HUES48 (cell line): Measurements from ENCODE around the gene DOCK2.
A peak's percentile ranks its signal among the peaks of the same experiment; 100 is the strongest.

ENCODE experiments used
- H3K27ac ChIP-seq: one replicate; pipeline ENCODE4 v1.7.0; 2013; ENCODE audit warnings: low read depth, low read length, inconsistent platforms
- H3K27me3 ChIP-seq: 2 replicates; pipeline ENCODE4 v1.6.1; 2013; ENCODE audit warnings: mild to moderate bottlenecking, low read length; ENCODE audit not compliant: control insufficient read depth, insufficient read depth
- H3K36me3 ChIP-seq: 2 replicates; pipeline ENCODE4 v1.6.1; 2013; ENCODE audit warnings: low read length; ENCODE audit not compliant: control insufficient read depth, insufficient read depth
- H3K4me1 ChIP-seq: 2 replicates; pipeline ENCODE4 v1.6.1; 2013; ENCODE audit warnings: mild to moderate bottlenecking, low read length; ENCODE audit not compliant: control insufficient read depth, insufficient read depth
- H3K4me3 ChIP-seq: 2 replicates; pipeline ENCODE4 v1.5.1; 2013; ENCODE audit warnings: mild to moderate bottlenecking, low read depth, low read length
- H3K9ac ChIP-seq: 2 replicates; pipeline ENCODE4 v1.6.1; 2013; ENCODE audit warnings: mild to moderate bottlenecking, low read depth, low read length, moderate library complexity
- H3K9me3 ChIP-seq: 2 replicates; pipeline ENCODE4 v1.6.1; 2013; ENCODE audit warnings: low read length; ENCODE audit not compliant: control insufficient read depth, insufficient read depth

DOCK2 gene

DNA sequence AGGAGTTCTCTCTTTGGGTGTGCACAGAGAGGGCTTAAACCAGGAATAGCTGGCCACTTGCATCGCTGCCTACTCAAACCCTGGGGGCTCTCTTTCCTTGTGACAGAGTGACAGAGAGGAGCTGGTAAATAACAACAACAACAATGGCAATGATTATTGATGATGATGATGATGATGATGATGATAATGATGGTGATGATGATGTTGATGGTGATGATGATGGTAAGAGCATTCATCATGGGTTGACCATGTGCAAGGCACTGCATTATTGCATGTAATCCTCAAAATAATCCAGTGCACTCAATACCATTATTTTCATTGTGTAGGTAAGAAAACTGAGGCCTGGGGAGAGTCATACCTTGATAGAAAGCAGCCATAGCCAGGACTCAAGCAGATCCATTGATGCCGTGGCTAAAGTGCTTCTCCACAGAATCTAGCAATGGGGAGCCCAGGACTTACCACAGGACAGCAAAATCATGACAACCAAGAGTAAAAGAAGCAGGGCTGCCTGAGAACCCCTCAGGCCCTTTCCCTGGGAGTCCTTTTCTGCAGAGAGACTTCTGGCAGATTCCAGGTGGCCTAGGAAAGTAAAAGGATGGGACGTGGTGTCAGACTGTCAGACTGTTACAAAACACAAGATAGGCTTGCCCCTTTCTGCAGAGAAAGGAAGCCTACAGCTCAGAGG, 473.5 kb downstream of the DOCK2 start:
- peaks cover 28% of the 10 kb centered on the region for H3K4me1 ChIP-seq
- H3K27ac ChIP-seq = no peak overlapping the region
- peaks cover 72% of the 10 kb centered on the region for H3K27me3 ChIP-seq
- no peak overlapping the region for H3K4me3 ChIP-seq
- H3K9ac ChIP-seq = no peak overlapping the region
- H3K9me3 ChIP-seq = no peaks in the 10 kb centered on the region
- H3K36me3 ChIP-seq = no peaks in the 10 kb centered on the region

DNA sequence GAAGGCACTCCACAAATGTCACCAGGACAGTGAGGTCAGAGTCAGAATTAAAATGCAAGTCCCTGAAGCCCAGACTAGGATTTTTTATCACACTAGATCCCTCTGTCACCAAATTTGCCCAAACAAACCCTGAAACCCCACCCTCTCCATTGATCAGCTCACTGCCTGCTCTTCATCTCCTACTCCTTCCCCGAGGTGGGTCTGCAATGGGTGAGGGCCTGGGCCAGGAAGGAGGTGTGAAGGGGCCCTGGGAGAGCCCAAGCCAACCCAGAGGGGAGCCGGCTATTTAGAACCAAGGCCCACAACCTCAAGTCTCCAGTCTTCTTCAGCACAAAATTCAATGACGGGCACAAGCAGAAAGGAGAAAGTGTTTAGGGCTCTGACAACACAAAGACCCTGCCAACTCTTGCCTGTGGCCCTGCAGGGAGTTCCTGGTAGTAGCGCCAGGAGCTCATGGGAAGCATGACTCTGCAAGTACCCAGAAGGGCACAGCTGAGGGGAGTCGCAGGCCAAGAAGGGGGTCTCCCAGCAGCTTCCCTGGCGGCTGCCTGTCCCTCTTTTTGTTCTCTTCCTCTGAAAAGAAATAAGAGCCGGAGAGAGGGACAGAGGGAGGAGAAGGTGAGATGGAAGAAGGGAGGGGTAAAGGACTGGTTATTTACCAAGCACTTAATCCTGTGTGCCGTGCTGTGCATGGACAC, 474.2 kb downstream of the DOCK2 start:
- H3K4me3 ChIP-seq = no peak overlapping the region
- H3K4me1 ChIP-seq = peaks cover 28% of the 10 kb centered on the region
- H3K27ac ChIP-seq = no peak overlapping the region
- no peaks in the 10 kb centered on the region for H3K9me3 ChIP-seq
- H3K9ac ChIP-seq = no peak overlapping the region
- peaks cover 72% of the 10 kb centered on the region for H3K27me3 ChIP-seq
- no peaks in the 10 kb centered on the region for H3K36me3 ChIP-seq

DNA sequence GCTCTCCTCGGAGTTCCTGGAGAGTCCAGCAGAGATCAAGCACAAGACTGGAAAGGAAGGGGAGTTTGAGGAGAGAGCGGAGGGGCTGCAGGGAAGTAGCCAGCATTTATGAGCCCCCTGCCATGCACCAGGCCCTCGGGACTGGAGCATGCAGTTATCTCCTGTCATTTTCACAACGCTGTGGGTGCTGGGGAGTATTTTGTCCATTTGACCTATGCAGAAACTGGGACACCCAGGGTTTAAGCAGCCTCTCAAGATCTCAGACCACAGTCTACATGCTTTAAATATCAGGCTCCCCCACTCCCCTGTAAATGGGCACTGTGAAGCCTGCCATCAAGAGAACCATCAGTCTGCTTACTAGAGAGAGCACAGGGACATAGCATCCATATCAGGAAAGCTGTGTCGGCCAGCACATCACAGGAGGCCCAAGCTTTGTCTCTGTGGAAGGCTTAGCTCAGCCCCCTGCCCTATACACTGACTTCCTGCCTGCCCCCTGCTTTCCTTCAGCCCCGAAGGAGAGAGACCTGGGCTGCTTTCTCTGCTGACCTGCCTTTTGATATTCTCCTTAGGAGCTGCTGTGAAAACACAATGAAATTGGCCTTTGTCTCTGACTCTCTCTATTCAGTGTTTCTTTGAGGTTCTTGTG, 475.9 kb downstream of the DOCK2 start:
- Histone ChIP-seq H3K4me1 (peaks cover 28% of the 10 kb centered on the region), H3K9me3 (no peaks in the 10 kb centered on the region), H3K27me3 (peaks cover 54% of the 10 kb centered on the region), H3K4me3 (no peak overlapping the region), H3K36me3 (no peaks in the 10 kb centered on the region), H3K9ac (no peak overlapping the region), H3K27ac (peak overlapping the region; percentile 7)

DNA sequence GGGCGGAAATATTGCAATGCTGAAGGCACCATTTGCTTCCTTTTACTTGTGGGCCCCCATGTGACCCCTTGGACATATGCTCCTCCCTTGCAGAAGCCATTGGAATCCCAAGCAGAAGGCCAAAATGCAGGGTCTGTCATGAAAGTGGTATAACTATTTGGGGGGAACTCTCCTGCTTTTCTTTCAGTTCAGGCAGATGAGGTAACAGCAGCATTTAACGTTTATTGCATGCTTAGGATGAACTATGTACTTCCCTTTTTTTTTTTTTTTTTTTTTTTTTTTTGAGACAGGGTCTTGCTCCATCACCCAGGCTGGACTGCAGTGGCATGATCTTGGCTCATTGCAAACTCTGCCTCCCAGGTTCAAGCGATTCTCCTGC, 476.4 kb downstream of the DOCK2 start:
- Histone ChIP-seq H3K4me1 (peaks cover 28% of the 10 kb centered on the region), H3K9ac (no peak overlapping the region), H3K4me3 (no peak overlapping the region), H3K27ac (no peak overlapping the region), H3K9me3 (no peaks in the 10 kb centered on the region), H3K27me3 (peaks cover 49% of the 10 kb centered on the region), H3K36me3 (no peaks in the 10 kb centered on the region)

DNA sequence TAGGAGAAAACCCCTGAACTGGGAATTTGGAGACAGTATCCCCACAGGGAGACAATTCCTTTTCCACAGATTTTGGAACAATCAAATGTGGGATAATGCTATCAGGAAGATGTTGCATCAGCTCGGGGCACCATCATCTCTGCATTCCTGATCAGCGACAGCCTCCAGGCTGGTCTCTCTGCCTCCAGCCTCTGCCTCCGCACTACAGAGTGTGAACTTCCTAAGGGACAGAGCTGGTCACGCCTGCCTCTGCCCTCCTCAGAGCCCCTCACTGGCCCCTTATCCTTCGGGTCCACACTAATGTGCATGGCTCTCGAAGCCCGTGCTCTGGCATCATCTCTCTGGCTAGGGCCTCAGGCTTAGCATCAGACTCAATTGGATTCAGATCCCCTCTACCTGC, 477.2 kb downstream of the DOCK2 start:
- H3K9ac ChIP-seq = no peak overlapping the region
- no peaks in the 10 kb centered on the region for H3K9me3 ChIP-seq
- peaks cover 41% of the 10 kb centered on the region for H3K27me3 ChIP-seq
- H3K36me3 ChIP-seq = no peaks in the 10 kb centered on the region
- H3K27ac ChIP-seq = no peak overlapping the region
- H3K4me3 ChIP-seq = no peak overlapping the region
- H3K4me1 ChIP-seq = peaks cover 24% of the 10 kb centered on the region

DNA sequence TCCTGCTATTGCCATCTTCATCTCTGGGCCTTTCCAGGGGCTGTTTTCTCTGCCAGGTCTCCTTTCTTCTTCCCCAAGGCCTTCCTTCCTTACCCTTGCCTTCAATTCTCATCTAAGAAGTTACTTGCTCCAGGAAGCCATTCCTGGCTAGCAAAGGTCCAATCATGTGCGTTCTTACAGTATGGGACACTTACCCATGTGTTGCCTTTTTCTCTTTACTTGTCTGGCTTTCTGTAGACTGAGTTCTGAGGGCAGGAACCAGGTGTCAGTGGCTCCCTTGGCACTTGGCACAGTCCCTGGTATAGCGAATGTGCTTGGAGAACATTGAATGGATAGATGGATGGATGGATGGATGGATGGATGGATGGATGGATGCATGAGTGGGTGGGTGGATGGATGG, 478.9 kb downstream of the DOCK2 start:
- no peak overlapping the region for H3K27ac ChIP-seq

DNA sequence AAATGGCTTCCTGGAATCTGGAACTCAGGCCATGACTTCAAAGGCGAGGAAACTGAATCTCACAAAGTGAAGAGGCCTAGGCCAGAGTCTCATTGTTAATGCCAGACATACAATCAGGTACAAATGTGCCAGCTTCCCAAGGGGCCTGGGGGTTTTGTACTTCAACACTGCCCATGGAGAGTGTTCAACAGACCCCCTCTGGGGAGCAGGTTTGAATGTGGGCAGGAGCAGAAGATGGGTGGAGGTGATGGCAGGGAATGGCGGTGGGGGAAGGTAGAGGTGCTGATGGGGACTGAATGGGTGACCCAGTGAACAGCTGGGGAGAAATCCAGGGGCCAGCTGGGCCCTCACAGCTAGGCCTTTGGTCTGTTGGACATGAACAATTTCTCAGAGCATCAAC, 480.7 kb downstream of the DOCK2 start:
- peaks cover 8% of the 10 kb centered on the region for H3K4me1 ChIP-seq
- peaks cover 10% of the 10 kb centered on the region for H3K27me3 ChIP-seq

More for the DNA sequence above, 478.9 kb downstream of the DOCK2 start:
- Histone ChIP-seq H3K36me3 (no peaks in the 10 kb centered on the region), H3K9ac (no peak overlapping the region), H3K4me3 (no peak overlapping the region), H3K27me3 (peaks cover 25% of the 10 kb centered on the region), H3K4me1 (peaks cover 14% of the 10 kb centered on the region), H3K9me3 (no peaks in the 10 kb centered on the region)

DNA sequence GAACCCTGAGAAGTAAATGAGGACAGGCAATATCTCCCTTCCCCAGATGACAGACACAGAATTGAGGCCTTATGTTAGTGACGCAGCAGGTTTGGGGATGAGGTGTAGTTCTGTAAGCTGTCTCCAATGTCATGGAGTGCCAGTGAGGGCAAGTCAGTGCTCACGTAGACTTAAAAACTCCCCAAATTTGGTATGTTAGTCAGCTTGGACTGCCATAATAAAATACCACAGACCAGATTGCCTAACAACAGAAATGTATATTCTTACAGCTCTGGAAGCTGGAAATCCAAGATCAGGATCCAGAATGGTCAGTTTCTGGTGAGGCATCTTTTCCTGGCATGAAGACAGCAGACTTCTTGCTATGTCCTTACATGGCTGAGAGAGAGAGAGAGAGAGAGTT, 483.5 kb downstream of the DOCK2 start:
- H3K4me3 ChIP-seq = no peak overlapping the region
- no peaks in the 10 kb centered on the region for H3K36me3 ChIP-seq
- H3K4me1 ChIP-seq = no peaks in the 10 kb centered on the region
- H3K9me3 ChIP-seq = no peaks in the 10 kb centered on the region
- H3K27ac ChIP-seq = no peak overlapping the region
- H3K27me3 ChIP-seq = no peaks in the 10 kb centered on the region
- H3K9ac ChIP-seq = no peak overlapping the region

More for the DNA sequence above, 480.7 kb downstream of the DOCK2 start:
- Histone ChIP-seq H3K9ac (no peak overlapping the region), H3K4me3 (no peak overlapping the region), H3K36me3 (no peaks in the 10 kb centered on the region), H3K9me3 (no peaks in the 10 kb centered on the region), H3K27ac (no peak overlapping the region)

DNA sequence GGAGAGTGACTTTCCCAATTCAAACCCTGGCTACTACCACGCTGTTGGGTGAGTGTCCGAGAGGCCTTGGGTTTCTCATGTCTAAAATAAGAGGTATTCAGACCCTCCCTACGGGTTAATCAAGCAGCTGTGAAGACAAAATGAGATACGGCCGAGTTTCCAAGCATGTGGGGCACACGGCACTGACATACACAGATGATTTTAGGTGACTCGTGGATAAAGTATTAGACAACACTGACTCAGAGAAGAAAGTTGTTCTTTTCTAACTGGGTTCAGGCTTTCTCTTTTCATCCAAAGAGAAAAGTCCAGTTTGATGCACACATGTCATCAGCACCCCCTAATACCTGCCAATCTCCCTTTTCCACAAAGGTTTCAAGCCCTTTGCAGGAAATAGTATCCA, 484.2 kb downstream of the DOCK2 start:
- Histone ChIP-seq H3K4me3 (no peak overlapping the region), H3K4me1 (no peaks in the 10 kb centered on the region), H3K9ac (no peak overlapping the region), H3K9me3 (no peaks in the 10 kb centered on the region), H3K36me3 (no peaks in the 10 kb centered on the region), H3K27ac (no peak overlapping the region), H3K27me3 (no peaks in the 10 kb centered on the region)

DNA sequence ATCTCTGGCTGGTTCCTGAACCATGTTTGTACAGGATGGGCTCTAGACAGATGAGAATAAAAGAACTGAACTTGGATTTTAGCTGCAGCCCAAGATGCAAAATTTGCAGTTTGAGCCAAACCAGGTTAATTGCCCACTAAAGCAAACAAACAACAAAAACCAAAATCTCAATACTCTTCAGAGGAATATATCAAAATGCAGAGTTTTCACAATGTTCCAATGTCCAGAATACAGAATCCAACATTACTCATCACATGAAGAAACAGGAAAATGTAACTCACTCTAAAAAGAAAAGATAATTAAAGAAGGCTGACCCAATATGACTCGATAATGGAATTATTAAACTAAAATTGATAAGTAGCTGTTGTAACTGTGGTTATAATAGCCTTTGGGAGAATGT, 489.0 kb downstream of the DOCK2 start:
- Histone ChIP-seq H3K27me3 (no peaks in the 10 kb centered on the region), H3K27ac (no peak overlapping the region), H3K4me1 (no peaks in the 10 kb centered on the region), H3K4me3 (no peak overlapping the region), H3K36me3 (no peaks in the 10 kb centered on the region), H3K9me3 (no peaks in the 10 kb centered on the region), H3K9ac (no peak overlapping the region)

DNA sequence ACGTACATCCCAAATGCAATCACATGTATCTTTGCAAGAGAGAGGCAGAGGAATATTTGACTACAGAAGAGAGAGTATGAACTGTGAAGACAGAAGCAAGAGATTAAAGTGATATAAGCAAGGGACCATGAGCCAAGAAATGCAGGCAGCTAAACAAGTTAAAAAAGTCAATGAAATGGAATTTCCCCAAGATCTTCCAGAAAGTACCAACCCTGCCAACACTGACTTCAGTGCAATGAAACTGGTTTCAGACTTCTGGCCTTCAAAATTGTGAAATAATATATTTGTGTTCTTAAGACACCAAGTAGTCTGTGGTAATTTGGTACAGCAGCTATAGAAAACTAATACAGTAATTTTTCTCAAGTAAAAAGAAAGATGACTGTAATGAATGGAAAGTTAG, 489.6 kb downstream of the DOCK2 start:
- no peak overlapping the region for H3K4me3 ChIP-seq
- no peaks in the 10 kb centered on the region for H3K9me3 ChIP-seq
- H3K27me3 ChIP-seq = no peaks in the 10 kb centered on the region
- no peaks in the 10 kb centered on the region for H3K4me1 ChIP-seq
- no peak overlapping the region for H3K27ac ChIP-seq
- H3K36me3 ChIP-seq = no peaks in the 10 kb centered on the region
- no peak overlapping the region for H3K9ac ChIP-seq
